ENCODE data around the gene SMYD3.

The SMYD3 gene

GRCh38 chr1:246491551-246492053 is 15.5 kb downstream of the SMYD3 start:
- Histone ChIP-seq H3K9me3 (ENCODE audit: insufficient read depth, low read length) (no peaks in the 10 kb centered on the region), H3K36me3 (ENCODE audit: low read length) (no peaks in the 10 kb centered on the region), H3K4me2 (ENCODE audit: low read depth, low read length, poor library complexity, severe bottlenecking) (no peak overlapping the region), H4K20me1 (ENCODE audit: low read depth, low read length) (0 out of 2 replicates have a peak, but pooled peaks cover 4% of the 10 kb centered on the region), H2AFZ (ENCODE audit: low read depth, low read length, severe bottlenecking) (no peak overlapping the region), H3K27me3 (ENCODE audit: low read length) (no peaks in the 10 kb centered on the region), H3K9ac (ENCODE audit: low read length) (no peak overlapping the region), H3K9me2 (replicated peaks; ENCODE audit: insufficient read depth, low read length) (no peaks in the 10 kb centered on the region), H3K4me3 (ENCODE audit: insufficient read depth, low read length, poor library complexity, severe bottlenecking) (no peak overlapping the region), H3K27ac (ENCODE audit: low read depth, low read length) (no peak overlapping the region), H3K79me2 (ENCODE audit: insufficient read depth, low read length) (peaks cover 26% of the 10 kb centered on the region), H3F3A (ENCODE audit: insufficient read depth) (no peaks in the 10 kb centered on the region)
- no peak for TF ChIP-seq EZH2phosphoT487 (conservative IDR thresholded peaks at IDR 0.05; ENCODE audit: low read length)
- no peak for TF ChIP-seq CTCF (IDR thresholded peaks at IDR 0.05; ENCODE audit: insufficient read depth, low read length, poor library complexity, severe bottlenecking)

- H3F3A ChIP-seq (ENCODE audit: insufficient read depth) = no peaks in the 10 kb centered on the region
- H3K4me2 ChIP-seq (ENCODE audit: low read depth, low read length, poor library complexity, severe bottlenecking) = no peak overlapping the region
- H3K9me2 ChIP-seq (replicated peaks; ENCODE audit: insufficient read depth, low read length) = no peaks in the 10 kb centered on the region
- no peak for TF ChIP-seq CTCF (IDR thresholded peaks at IDR 0.05; ENCODE audit: insufficient read depth, low read length, poor library complexity, severe bottlenecking)
- TF ChIP-seq EZH2phosphoT487 (conservative IDR thresholded peaks at IDR 0.05; ENCODE audit: low read length) = no peak
- no peak overlapping the region for H2AFZ ChIP-seq (ENCODE audit: low read depth, low read length, severe bottlenecking)
- no peak overlapping the region for H3K27ac ChIP-seq (ENCODE audit: low read depth, low read length)
- no peak overlapping the region for H3K9ac ChIP-seq (ENCODE audit: low read length)
- no peaks in the 10 kb centered on the region; the same call in 1 of the 2 replicates for H3K36me3 ChIP-seq (ENCODE audit: low read length)
- H3K27me3 ChIP-seq (ENCODE audit: low read length) = no peaks in the 10 kb centered on the region
- H3K79me2 ChIP-seq (ENCODE audit: insufficient read depth, low read length) = peaks cover 15% of the 10 kb centered on the region; the same call in 1 of the 2 replicates
- H3K9me3 ChIP-seq (ENCODE audit: insufficient read depth, low read length) = no peaks in the 10 kb centered on the region
- H3K4me3 ChIP-seq (ENCODE audit: insufficient read depth, low read length, poor library complexity, severe bottlenecking) = no peak overlapping the region
- 0 out of 2 replicates have a peak, but pooled peaks cover 4% of the 10 kb centered on the region for H4K20me1 ChIP-seq (ENCODE audit: low read depth, low read length)
Observed at GRCh38 chr1:246488674-246489073, 18.4 kb downstream of the SMYD3 start.

GRCh38 chr1:246483569-246483933 is 23.5 kb downstream of the SMYD3 start:
- Histone ChIP-seq H4K20me1 (ENCODE audit: low read depth, low read length) (0 out of 2 replicates have a peak, but pooled peaks cover 1% of the 10 kb centered on the region), H3K4me2 (ENCODE audit: low read depth, low read length, poor library complexity, severe bottlenecking) (peak overlapping the region; percentile 9), H2AFZ (ENCODE audit: low read depth, low read length, severe bottlenecking) (no peak overlapping the region), H3K36me3 (ENCODE audit: low read length) (no peaks in the 10 kb centered on the region; the same call in 1 of the 2 replicates), H3K27ac (ENCODE audit: low read depth, low read length) (no peak overlapping the region), H3K79me2 (ENCODE audit: insufficient read depth, low read length) (peaks cover 25% of the 10 kb centered on the region; the same call in 1 of the 2 replicates), H3K9me2 (replicated peaks; ENCODE audit: insufficient read depth, low read length) (no peaks in the 10 kb centered on the region), H3K9ac (ENCODE audit: low read length) (no peak overlapping the region), H3K27me3 (ENCODE audit: low read length) (no peaks in the 10 kb centered on the region), H3F3A (ENCODE audit: insufficient read depth) (no peaks in the 10 kb centered on the region), H3K9me3 (ENCODE audit: insufficient read depth, low read length) (no peaks in the 10 kb centered on the region), H3K4me3 (ENCODE audit: insufficient read depth, low read length, poor library complexity, severe bottlenecking) (no peak overlapping the region)
- TF ChIP-seq CTCF (IDR thresholded peaks at IDR 0.05; ENCODE audit: insufficient read depth, low read length, poor library complexity, severe bottlenecking) (no peak), EZH2phosphoT487 (conservative IDR thresholded peaks at IDR 0.05; ENCODE audit: low read length) (no peak)
